Ishikawa (cell line): ENCODE results near the gene HERC5.

Source experiments
- CEBPB ChIP-seq: IDR thresholded peaks from 2 replicates; pipeline ENCODE4 v1.6.1; 2012
- CREB1 ChIP-seq: IDR thresholded peaks from 2 replicates; pipeline ENCODE4 v1.6.1; 2012; ENCODE audit warnings: low read depth
- EGR1 ChIP-seq: IDR thresholded peaks from 2 replicates; pipeline ENCODE4 v1.6.1; 2012
- EP300 ChIP-seq: IDR thresholded peaks from 2 replicates; pipeline ENCODE4 v1.6.1; 2012; ENCODE audit warnings: borderline replicate concordance
- FOXM1 ChIP-seq: IDR thresholded peaks from 2 replicates; pipeline ENCODE4 v1.6.1; 2012; ENCODE audit warnings: low read depth, borderline replicate concordance
- NFIC ChIP-seq: IDR thresholded peaks from 2 replicates; pipeline ENCODE4 v1.6.1; 2012
- RAD21 ChIP-seq: IDR thresholded peaks from 2 replicates; pipeline ENCODE4 v1.6.1; 2012; ENCODE audit warnings: low read depth
- TAF1 ChIP-seq: IDR thresholded peaks from 2 replicates; pipeline ENCODE4 v1.6.1; 2012; ENCODE audit warnings: low read depth, mild to moderate bottlenecking
- TCF12 ChIP-seq: IDR thresholded peaks from 2 replicates; pipeline ENCODE4 v1.6.1; 2012; ENCODE audit warnings: low read depth
- TEAD4 ChIP-seq: IDR thresholded peaks from 2 replicates; pipeline ENCODE4 v1.6.1; 2012
- YY1 ChIP-seq: IDR thresholded peaks from 2 replicates; pipeline ENCODE4 v1.6.1; 2012; ENCODE audit warnings: low read depth
- ZBTB7A ChIP-seq: IDR thresholded peaks from 2 replicates; pipeline ENCODE4 v1.6.1; 2012; ENCODE audit warnings: low read depth
- TF ChIP-seq, protein P1 (sequence below): IDR thresholded peaks from 2 replicates; pipeline ENCODE4 v1.6.1; 2012
- TF ChIP-seq, protein P2 (sequence below): IDR thresholded peaks from 2 replicates; pipeline ENCODE4 v1.6.1; 2012
- TF ChIP-seq, protein P3 (sequence below): IDR thresholded peaks from 2 replicates; pipeline ENCODE4 v1.6.1; 2012; ENCODE audit warnings: low read depth, mild to moderate bottlenecking

The HERC5 gene

DNA sequence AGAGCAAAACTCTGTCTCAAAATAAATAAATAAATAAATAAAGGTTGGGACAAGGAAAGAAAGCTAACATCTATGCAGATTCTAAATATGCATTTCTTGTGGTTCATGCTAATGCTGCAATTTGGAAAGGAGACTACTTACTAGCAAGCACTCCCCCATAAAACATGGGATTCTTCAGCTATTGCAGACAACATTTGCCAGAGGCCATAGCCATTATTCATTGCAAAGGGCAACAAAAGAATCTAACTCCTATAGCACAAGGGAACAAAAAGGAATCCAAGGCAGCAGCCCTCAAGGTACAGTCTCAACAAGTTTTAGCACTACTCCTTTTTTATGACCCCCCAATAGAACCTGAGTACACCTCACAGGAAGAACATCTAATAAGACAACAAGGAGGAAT lies 8.0 kb upstream of the HERC5 start:
- TF ChIP-seq, protein P1, sequence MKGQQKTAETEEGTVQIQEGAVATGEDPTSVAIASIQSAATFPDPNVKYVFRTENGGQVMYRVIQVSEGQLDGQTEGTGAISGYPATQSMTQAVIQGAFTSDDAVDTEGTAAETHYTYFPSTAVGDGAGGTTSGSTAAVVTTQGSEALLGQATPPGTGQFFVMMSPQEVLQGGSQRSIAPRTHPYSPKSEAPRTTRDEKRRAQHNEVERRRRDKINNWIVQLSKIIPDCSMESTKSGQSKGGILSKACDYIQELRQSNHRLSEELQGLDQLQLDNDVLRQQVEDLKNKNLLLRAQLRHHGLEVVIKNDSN, result no peak
- TF ChIP-seq FOXM1 (no peak), NFIC (no peak), RAD21 (no peak), EGR1 (no peak), CEBPB (no peak), TAF1 (no peak), EP300 (no peak), ZBTB7A (no peak), TCF12 (no peak)
- TF ChIP-seq, protein P2, sequence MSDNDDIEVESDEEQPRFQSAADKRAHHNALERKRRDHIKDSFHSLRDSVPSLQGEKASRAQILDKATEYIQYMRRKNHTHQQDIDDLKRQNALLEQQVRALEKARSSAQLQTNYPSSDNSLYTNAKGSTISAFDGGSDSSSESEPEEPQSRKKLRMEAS, result no peak

DNA sequence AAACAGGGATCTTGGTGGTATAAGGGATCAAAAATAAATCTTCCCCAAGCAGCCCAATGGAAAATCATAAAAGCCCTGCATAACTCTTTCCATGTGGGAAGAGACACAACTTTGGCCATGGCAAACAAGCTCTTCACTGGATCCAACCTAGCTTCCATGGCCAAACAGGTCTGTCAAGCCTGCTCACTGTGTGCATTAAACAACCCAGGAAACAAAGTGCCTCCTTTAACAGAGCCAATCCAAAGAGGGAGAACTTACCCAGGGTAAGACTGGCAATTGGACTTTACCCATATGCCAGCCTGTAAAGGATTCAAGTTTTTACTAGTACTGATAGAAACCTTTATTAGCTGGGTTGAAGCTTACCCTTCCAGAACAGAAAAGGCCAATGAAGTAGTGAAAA lies 7.6 kb upstream of the HERC5 start:
- TF ChIP-seq TCF12 (no peak), CEBPB (no peak), EP300 (no peak), TAF1 (no peak), FOXM1 (no peak), NFIC (no peak), CREB1 (no peak), ZBTB7A (no peak), TEAD4 (no peak)
- TF ChIP-seq, protein P1, result no peak
- TF ChIP-seq, protein P2, result no peak

DNA sequence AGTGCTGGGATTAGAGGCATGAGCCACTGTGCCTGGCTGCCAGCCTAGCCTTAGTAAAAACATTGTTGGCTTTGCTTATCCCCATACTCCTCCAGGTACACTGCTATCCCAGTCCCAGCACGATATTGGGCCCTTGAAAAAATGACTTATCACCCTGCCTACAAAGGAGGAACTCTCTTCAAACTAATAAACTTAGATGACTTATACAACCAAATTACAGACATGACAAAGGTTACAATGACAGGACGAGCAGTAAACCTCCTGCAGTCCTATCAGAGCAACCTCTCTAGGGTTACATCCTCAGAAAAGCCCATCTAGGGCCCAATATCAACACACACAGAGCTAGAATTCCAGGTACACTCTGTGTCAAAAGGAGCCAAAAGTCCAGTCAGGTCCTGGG lies 5.7 kb upstream of the HERC5 start:
- TF ChIP-seq RAD21 (no peak), YY1 (no peak), EP300 (no peak), TAF1 (no peak), ZBTB7A (no peak), EGR1 (no peak), FOXM1 (no peak), CREB1 (no peak), TCF12 (no peak), TEAD4 (no peak), NFIC (no peak), CEBPB (no peak)
- TF ChIP-seq, protein P3, sequence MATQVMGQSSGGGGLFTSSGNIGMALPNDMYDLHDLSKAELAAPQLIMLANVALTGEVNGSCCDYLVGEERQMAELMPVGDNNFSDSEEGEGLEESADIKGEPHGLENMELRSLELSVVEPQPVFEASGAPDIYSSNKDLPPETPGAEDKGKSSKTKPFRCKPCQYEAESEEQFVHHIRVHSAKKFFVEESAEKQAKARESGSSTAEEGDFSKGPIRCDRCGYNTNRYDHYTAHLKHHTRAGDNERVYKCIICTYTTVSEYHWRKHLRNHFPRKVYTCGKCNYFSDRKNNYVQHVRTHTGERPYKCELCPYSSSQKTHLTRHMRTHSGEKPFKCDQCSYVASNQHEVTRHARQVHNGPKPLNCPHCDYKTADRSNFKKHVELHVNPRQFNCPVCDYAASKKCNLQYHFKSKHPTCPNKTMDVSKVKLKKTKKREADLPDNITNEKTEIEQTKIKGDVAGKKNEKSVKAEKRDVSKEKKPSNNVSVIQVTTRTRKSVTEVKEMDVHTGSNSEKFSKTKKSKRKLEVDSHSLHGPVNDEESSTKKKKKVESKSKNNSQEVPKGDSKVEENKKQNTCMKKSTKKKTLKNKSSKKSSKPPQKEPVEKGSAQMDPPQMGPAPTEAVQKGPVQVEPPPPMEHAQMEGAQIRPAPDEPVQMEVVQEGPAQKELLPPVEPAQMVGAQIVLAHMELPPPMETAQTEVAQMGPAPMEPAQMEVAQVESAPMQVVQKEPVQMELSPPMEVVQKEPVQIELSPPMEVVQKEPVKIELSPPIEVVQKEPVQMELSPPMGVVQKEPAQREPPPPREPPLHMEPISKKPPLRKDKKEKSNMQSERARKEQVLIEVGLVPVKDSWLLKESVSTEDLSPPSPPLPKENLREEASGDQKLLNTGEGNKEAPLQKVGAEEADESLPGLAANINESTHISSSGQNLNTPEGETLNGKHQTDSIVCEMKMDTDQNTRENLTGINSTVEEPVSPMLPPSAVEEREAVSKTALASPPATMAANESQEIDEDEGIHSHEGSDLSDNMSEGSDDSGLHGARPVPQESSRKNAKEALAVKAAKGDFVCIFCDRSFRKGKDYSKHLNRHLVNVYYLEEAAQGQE, result no peak
- TF ChIP-seq, protein P2, result no peak
- TF ChIP-seq, protein P1, result no peak

DNA sequence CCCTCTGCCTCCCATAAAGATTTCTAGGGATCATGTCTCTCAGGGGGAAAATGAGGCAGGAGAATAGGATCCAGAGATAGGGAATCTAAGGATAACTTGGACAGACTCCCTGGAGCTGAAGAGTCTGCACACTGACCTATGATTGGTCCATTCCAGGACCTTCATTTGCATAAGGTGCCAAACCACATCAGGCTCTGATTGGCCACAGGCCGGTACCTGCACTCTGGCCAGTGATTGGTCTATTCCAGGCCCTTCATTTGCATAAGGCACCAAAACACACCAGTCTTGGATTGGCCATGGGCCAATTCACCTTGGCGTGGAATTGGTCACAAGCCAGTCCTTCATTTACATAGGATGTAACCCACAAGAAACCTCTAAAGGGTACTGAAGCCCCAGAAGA lies 4.0 kb upstream of the HERC5 start:
- TF ChIP-seq NFIC (0 out of 2 replicates have a peak, but pooled peaks have one; percentile 26), YY1 (no peak)
- TF ChIP-seq, protein P1, result no peak

DNA sequence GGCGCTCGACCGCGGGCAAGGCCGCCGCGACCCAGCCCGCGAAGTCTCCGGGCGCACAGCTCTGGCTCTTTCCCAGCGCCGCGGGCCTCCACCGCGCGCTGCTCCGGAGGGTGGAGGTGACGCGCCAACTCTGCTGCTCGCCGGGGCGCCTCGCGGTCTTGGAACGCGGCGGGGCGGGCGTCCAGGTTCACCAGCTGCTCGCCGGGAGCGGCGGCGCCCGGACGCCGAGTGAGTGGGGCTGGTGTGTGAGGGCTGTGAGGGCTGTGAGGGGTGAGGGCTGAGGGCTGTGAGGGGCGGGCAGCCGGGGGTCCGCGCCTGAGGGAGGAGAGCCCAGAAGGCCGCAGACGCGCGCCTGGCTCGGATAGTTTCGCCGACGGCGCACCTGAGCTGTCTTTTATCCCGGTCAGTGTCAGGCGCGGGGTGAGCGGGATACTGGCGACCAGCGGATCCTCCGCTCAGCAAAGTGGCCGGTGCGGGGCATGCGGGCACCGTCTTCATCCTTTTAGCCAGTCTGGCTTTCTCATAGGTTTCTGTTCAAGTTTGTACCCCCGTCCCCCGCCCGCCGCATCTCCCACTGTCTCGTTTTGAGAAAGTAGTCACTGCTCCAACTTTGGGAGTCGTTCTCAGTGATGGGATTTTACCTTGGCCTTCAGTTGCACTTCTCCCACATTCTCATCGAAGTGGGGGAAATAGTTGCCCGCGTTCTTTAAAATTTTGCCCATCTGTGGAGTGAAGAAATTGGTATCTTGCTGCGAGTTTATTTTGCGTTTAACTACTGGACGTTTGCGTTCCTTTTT lies 586 bp downstream of the HERC5 start:
- TF ChIP-seq RAD21 (no peak), EP300 (no peak)

DNA sequence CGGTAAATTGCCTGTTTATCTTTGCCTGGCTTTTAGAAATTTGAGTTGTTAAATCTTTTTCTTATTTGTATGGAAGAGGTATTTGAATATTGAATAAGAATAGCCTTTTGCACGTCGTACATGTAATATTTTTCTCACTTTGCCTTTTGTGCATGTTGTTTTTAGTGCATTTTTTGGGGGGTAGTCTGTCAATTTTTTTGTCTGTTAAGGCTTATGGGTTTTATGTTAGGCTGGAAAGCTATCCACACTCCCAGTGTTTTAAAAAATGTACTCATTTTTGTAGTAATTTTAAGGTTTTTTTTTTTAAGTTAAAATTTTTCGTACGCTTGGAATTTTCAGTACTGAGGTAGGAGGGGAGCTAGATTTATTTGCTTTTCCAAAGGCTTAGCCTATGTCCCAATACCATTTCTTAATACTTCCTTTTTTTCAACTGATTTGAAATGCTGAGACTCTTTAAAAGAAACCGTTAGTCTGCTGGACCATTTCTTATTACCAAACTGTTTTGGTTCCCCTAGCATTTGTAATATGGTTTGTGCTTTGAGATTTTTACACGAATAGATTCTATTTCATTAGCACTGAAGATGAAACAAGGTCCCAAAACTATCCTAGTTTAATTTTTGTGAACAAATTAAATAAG lies 1.3 kb downstream of the HERC5 start:
- no peak for TF ChIP-seq TEAD4
- no peak for TF ChIP-seq TCF12
- TF ChIP-seq, protein P3, result no peak
- TF ChIP-seq, protein P2, result no peak
- TF ChIP-seq CREB1, result no peak
- TF ChIP-seq EP300, result no peak
- TF ChIP-seq FOXM1, result no peak
- TF ChIP-seq NFIC, result no peak
- no peak for TF ChIP-seq YY1
- TF ChIP-seq ZBTB7A, result no peak
- no peak for TF ChIP-seq EGR1
- no peak for TF ChIP-seq CEBPB
